ENCODE data around the gene ZNF90. TPM values are rescaled to one million over a fixed set of nuclear protein-coding genes. Genes with fewer than 3 reads are reported as not detected.
"Not testable (repeated sequence)": the region's sequence is repeated elsewhere in the genome, so short reads cannot be mapped to it uniquely, and the experiment has no call there.

The ZNF90 gene
- total RNA-seq, 1 donor, result 1.1 TPM

DNA sequence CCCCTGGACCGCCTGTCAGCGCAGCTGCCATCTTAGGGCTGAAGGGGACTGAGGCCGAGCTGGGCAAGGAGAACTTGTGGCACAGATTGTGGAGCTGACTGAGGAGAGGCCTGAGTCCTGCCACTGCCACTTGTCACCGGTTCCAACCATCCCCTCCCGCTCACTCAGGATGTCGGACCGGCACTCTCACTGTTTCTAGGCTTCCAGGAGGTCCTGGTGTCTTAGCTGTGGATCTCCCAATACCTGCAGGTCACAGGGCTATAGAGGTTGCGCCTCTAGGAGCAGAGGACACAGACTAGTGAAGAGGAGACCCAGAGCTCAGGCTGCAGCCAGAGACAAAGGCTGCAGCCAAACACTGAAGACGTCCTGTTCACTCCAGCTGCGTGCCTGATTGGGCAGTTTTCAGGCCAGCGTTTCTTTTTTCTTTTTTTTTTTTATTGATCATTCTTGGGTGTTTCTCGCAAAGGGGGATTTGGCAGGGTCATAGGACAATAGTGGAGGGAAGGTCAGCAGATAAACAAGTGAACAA, 73.9 kb downstream of the ZNF90 start:
- H3K4me3 ChIP-seq (ENCODE audit: insufficient read depth, low read length), result no peak overlapping the region
- H2AFZ ChIP-seq (ENCODE audit: low read length), result no peak overlapping the region
- H3K4me1 ChIP-seq (ENCODE audit: insufficient read depth, low read length), result no peaks in the 10 kb centered on the region
- no peaks in the 10 kb centered on the region for H3K9me3 ChIP-seq (ENCODE audit: low read depth, low read length)
- no peaks in the 10 kb centered on the region for H3K36me3 ChIP-seq (ENCODE audit: insufficient read depth, low read length)
- TF ChIP-seq, protein P1, sequence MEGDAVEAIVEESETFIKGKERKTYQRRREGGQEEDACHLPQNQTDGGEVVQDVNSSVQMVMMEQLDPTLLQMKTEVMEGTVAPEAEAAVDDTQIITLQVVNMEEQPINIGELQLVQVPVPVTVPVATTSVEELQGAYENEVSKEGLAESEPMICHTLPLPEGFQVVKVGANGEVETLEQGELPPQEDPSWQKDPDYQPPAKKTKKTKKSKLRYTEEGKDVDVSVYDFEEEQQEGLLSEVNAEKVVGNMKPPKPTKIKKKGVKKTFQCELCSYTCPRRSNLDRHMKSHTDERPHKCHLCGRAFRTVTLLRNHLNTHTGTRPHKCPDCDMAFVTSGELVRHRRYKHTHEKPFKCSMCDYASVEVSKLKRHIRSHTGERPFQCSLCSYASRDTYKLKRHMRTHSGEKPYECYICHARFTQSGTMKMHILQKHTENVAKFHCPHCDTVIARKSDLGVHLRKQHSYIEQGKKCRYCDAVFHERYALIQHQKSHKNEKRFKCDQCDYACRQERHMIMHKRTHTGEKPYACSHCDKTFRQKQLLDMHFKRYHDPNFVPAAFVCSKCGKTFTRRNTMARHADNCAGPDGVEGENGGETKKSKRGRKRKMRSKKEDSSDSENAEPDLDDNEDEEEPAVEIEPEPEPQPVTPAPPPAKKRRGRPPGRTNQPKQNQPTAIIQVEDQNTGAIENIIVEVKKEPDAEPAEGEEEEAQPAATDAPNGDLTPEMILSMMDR (IDR thresholded peaks at IDR 0.05; ENCODE audit: extremely low read depth, low read depth, low read length), result no peak
- H4K20me1 ChIP-seq (ENCODE audit: insufficient read depth, low read length), result no peaks in the 10 kb centered on the region
- no peaks in the 10 kb centered on the region for H3K79me2 ChIP-seq (ENCODE audit: insufficient read depth, low read length)
- no peak overlapping the region for H3K4me2 ChIP-seq (ENCODE audit: insufficient read depth, low read length)
- DNase-seq (ENCODE audit: insufficient read length, low spot score, missing footprints), result no peak
- no peak overlapping the region for H3K27ac ChIP-seq (ENCODE audit: low read depth, low read length)
- H3K27me3 ChIP-seq (ENCODE audit: insufficient read depth, low read length), result no peaks in the 10 kb centered on the region

DNA sequence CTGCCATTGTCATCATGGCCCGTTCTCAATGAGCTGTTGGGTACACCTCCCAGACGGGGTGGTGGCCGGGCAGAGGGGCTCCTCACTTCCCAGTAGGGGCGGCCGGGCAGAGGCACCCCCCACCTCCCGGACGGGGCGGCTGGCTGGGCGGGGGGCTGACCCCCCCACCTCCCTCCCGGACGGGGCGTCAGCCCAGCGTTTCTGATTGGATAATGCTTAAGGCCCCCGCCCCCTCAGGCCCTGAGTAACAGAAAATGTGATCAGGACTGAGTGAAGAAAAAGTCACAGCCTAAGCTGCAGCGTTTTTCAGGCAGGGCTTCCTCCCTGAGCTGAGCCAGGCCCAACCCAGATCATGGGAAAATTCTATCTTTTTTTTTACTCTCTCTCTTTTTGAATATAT, 74.7 kb downstream of the ZNF90 start:
- H3K27me3 ChIP-seq (ENCODE audit: insufficient read depth, low read length); H3K4me2 ChIP-seq (ENCODE audit: insufficient read depth, low read length); H3K4me3 ChIP-seq (ENCODE audit: insufficient read depth, low read length); DNase-seq (ENCODE audit: insufficient read length, low spot score, missing footprints); H3K79me2 ChIP-seq (ENCODE audit: insufficient read depth, low read length); H2AFZ ChIP-seq (ENCODE audit: low read length); H3K4me1 ChIP-seq (ENCODE audit: insufficient read depth, low read length); H3K27ac ChIP-seq (ENCODE audit: low read depth, low read length); H3K9me3 ChIP-seq (ENCODE audit: low read depth, low read length); H4K20me1 ChIP-seq (ENCODE audit: insufficient read depth, low read length); H3K36me3 ChIP-seq (ENCODE audit: insufficient read depth, low read length): not testable (repeated sequence)

DNA sequence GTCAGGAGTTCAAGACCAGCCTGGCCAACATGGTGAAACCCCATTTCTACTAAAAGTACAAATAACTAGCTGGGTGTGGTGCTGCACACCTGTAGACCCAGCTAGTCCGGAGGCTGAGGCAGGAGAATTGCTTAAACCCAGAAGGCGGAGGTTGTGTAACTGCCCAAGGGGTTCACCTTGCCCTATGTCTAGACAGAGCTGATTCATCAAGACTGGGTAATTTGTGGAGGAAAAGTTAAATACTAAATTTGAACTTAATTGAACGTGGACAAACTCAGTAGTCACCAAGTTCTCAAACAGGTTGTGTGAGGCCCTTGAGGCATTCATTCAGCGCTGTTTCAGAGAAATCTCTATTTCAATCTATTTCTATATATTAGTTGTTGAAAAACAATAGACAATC, 75.5 kb downstream of the ZNF90 start:
- H3K36me3 ChIP-seq (ENCODE audit: insufficient read depth, low read length), result no peaks in the 10 kb centered on the region
- H4K20me1 ChIP-seq (ENCODE audit: insufficient read depth, low read length), result no peaks in the 10 kb centered on the region
- no peaks in the 10 kb centered on the region for H3K79me2 ChIP-seq (ENCODE audit: insufficient read depth, low read length)
- no peaks in the 10 kb centered on the region for H3K9me3 ChIP-seq (ENCODE audit: low read depth, low read length)
- no peak overlapping the region for H3K4me2 ChIP-seq (ENCODE audit: insufficient read depth, low read length)
- no peak overlapping the region for H3K4me3 ChIP-seq (ENCODE audit: insufficient read depth, low read length)
- H3K4me1 ChIP-seq (ENCODE audit: insufficient read depth, low read length), result no peaks in the 10 kb centered on the region
- DNase-seq (ENCODE audit: insufficient read length, low spot score, missing footprints), result no peak
- no peak overlapping the region for H3K27ac ChIP-seq (ENCODE audit: low read depth, low read length)
- TF ChIP-seq, protein P1 (IDR thresholded peaks at IDR 0.05; ENCODE audit: extremely low read depth, low read depth, low read length), result no peak
- no peak overlapping the region for H2AFZ ChIP-seq (ENCODE audit: low read length)
- no peaks in the 10 kb centered on the region for H3K27me3 ChIP-seq (ENCODE audit: insufficient read depth, low read length)

DNA sequence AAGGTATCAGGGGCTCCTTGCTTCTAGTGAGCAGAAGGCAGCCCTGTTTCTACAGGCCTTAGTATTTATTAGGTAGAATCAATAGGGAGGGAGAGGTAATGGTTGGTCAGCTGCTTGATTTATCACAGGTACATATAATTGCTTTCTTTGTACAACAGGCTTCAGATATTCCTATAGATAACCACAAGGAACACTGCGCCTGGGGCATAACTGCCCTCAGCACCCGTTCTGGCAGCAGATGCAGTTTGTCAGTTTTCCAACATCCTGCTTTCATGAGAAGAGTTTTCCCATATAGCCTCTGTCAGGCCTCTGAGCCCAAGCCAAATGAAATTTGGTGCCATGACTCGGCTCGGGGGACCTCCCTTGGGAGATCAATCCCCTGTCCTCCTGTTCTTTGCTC, 76.8 kb downstream of the ZNF90 start:
- no peaks in the 10 kb centered on the region for H3K4me1 ChIP-seq (ENCODE audit: insufficient read depth, low read length)
- DNase-seq (ENCODE audit: insufficient read length, low spot score, missing footprints), result no peak
- H3K4me3 ChIP-seq (ENCODE audit: insufficient read depth, low read length), result no peak overlapping the region
- no peak overlapping the region for H3K4me2 ChIP-seq (ENCODE audit: insufficient read depth, low read length)
- no peaks in the 10 kb centered on the region for H3K79me2 ChIP-seq (ENCODE audit: insufficient read depth, low read length)
- no peak overlapping the region for H2AFZ ChIP-seq (ENCODE audit: low read length)
- no peaks in the 10 kb centered on the region for H3K27me3 ChIP-seq (ENCODE audit: insufficient read depth, low read length)
- no peaks in the 10 kb centered on the region for H4K20me1 ChIP-seq (ENCODE audit: insufficient read depth, low read length)
- TF ChIP-seq, protein P1 (IDR thresholded peaks at IDR 0.05; ENCODE audit: extremely low read depth, low read depth, low read length), result no peak
- H3K36me3 ChIP-seq (ENCODE audit: insufficient read depth, low read length), result no peaks in the 10 kb centered on the region
- no peaks in the 10 kb centered on the region for H3K9me3 ChIP-seq (ENCODE audit: low read depth, low read length)
- H3K27ac ChIP-seq (ENCODE audit: low read depth, low read length), result no peak overlapping the region

All from osteoblast (primary cell).